NT2/D1 (cell line): Measurements from ENCODE around the gene PRKN.

ENCODE experiments used
- YY1 ChIP-seq: IDR thresholded peaks from 2 replicates; pipeline ENCODE4 v1.6.1; 2011; ENCODE audit not compliant: insufficient read length, insufficient read depth
- ZNF274 ChIP-seq: IDR thresholded peaks from 2 replicates; pipeline ENCODE4 v1.6.1; 2011; ENCODE audit warnings: mild to moderate bottlenecking, low read depth, low read length

GRCh38 chr6:161302949-161303348, 1424.6 kb downstream of the PRKN start:
- TF ChIP-seq ZNF274 (no peak), YY1 (no peak)
